Pancreas (tissue), 10 donors: ENCODE measurements around the gene NR5A2. TPM values are rescaled to one million over a fixed set of nuclear protein-coding genes. Genes with fewer than 3 reads are reported as not detected.
A peak's percentile ranks its signal among the peaks of the same experiment; 100 is the strongest.

Experiments used
- ATAC-seq, 4 donors: fragments of 200-7000 bp; cut with Tn5 transposase; one replicate each; pipeline versions ENCODE4 v1.8.0 to v1.9.1; 2020; ENCODE audit warnings: mild to moderate bottlenecking in 4 of 4, moderate library complexity in 4 of 4
- DNase-seq, 6 donors: peaks; one replicate each; pipeline ENCODE4 v3.0.0-alpha.2; 2020
- FAIRE-seq: peaks from 2 replicates; lab custom pipeline; 2012; peaks lifted over from hg19 to GRCh38; lab: Jason Lieb, UNC
- H3K27ac ChIP-seq, 4 donors: fragments of 200-600 bp; sonication (generic); 1 replicate in 3 of 4; 2 replicates in 1 of 4; pipeline versions ENCODE4 v1.5.0 to v1.8.0; 2020
- H3K27me3 ChIP-seq, 4 donors: fragments of 200-600 bp; one replicate each; pipeline ENCODE4 v1.8.0; 2021
- H3K36me3 ChIP-seq, 3 donors: fragments of 200-600 bp; sonication (generic) in 1 of 3; one replicate each; pipeline versions ENCODE4 v1.5.0 to v1.8.0; 2020 to 2021
- H3K4me1 ChIP-seq, 3 donors: fragments of 200-600 bp; one replicate each; pipeline ENCODE4 v1.8.0; 2021
- H3K4me3 ChIP-seq, 4 donors: fragments of 200-600 bp; sonication (generic) in 2 of 4; one replicate each; pipeline versions ENCODE4 v1.5.0 to v1.8.0; 2020 to 2021
- H3K9me3 ChIP-seq, 4 donors: fragments of 200-600 bp; one replicate each; pipeline ENCODE4 v1.8.0; 2021
- WGBS, 2 donors: extraction: QIAGEN DNeasy Blood & Tissue Kit; methylation state at CpG; one replicate each; pipeline ENCODE4 v1.1.7; 2013; 5-methylcytosine and 5-hydroxymethylcytosine counted together
- intact Hi-C, 3 donors: fragments of 100-400 bp; cut with DNase I; formaldehyde crosslinking; loops; one replicate each; pipeline versions ENCODE4 v1.11.1 to v1.14.2; 2022
- polyA plus RNA-seq, 2 donors: library from polyadenylated mRNA; stranded (reverse); fragments of 200-250 nt; gene quantifications; one replicate each; pipeline ENCODE4 v1.2.3, GENCODE V29; 2013
- total RNA-seq, 6 donors: library from RNA; stranded (reverse); fragmentation: NEBNext Ultra II Directional in 4 of 6; extraction: Animal tissue kit (Norgen Biotek cat#: 25700) in 4 of 6; gene quantifications; one replicate each; pipeline versions ENCODE4 v1.2.1 to v1.2.4, GENCODE V29; 2021 to 2023
- TF ChIP-seq, protein P1 (sequence below), 4 donors: fragments of 200-600 bp; sonication (generic) in 3 of 4; IDR thresholded peaks; one replicate each; pipeline versions ENCODE4 v1.5.0 to v1.8.0; 2021; ENCODE audit warnings: antibody characterized with exemption in 4 of 4
- donor health status: healthy with polysubstance abuse.
- donor health status: DM: no; HTN: no; CAD: no; lungs with moderate emphysema.
- donor health status: DM: no; HTN: no; CAD: no.
- donor health status: control.
- donor health status: control.
- donor health status: Bipolar disorder and iron deficiency.
- donor health status: DM: yes; HTN: yes; CAD: no.
- donor health status: DM: no; HTN: no; CAD: no.
- donor health status: DM: no; HTN: no; CAD: no.
- donor health status: DM: yes; HTN: yes; CAD: no.

Gene NR5A2
- total and polyA plus RNA-seq, 8 donors, result 28.3 to 114 (median 82.5) TPM

DNA sequence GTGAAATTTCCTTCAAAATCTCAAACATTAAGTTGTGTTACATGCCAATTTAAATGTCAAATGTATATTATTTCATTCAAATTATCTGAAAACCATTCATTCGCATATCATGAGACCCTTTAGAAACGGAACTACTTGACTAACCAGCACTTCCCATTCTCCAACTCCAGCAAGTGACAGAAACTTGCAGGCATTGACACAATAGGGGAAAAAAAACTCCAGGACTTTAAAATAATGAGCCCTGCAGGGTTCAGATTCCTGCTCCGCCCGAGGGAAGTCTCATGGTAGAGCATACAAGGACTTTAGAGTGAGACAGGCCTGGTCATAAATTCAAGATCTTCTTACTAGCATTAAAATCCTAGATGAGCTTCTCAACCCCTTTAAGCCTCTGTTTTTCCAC, 138.9 kb downstream of the NR5A2 start:
- Histone ChIP-seq H3K27me3 (no peaks in the 10 kb centered on the region), H3K36me3 (peaks cover 0 to 18% (median 0%) of the 10 kb centered on the region in 3 donors), H3K27ac (no peak overlapping the region), H3K4me1 (peaks cover 11 to 14% (median 14%) of the 10 kb centered on the region in 3 donors), H3K4me3 (no peak overlapping the region), H3K9me3 (no peaks in the 10 kb centered on the region)
- intact Hi-C loops, result no loop called here
- FAIRE-seq, result no peak
- no peak for ATAC-seq
- TF ChIP-seq, protein P1, sequence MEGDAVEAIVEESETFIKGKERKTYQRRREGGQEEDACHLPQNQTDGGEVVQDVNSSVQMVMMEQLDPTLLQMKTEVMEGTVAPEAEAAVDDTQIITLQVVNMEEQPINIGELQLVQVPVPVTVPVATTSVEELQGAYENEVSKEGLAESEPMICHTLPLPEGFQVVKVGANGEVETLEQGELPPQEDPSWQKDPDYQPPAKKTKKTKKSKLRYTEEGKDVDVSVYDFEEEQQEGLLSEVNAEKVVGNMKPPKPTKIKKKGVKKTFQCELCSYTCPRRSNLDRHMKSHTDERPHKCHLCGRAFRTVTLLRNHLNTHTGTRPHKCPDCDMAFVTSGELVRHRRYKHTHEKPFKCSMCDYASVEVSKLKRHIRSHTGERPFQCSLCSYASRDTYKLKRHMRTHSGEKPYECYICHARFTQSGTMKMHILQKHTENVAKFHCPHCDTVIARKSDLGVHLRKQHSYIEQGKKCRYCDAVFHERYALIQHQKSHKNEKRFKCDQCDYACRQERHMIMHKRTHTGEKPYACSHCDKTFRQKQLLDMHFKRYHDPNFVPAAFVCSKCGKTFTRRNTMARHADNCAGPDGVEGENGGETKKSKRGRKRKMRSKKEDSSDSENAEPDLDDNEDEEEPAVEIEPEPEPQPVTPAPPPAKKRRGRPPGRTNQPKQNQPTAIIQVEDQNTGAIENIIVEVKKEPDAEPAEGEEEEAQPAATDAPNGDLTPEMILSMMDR (IDR thresholded peaks at IDR 0.05), result no peak
- DNase-seq, result no peak
- 79 to 82% methylated on average over 4 of the region's 4 CpGs for WGBS, 2 donors

DNA sequence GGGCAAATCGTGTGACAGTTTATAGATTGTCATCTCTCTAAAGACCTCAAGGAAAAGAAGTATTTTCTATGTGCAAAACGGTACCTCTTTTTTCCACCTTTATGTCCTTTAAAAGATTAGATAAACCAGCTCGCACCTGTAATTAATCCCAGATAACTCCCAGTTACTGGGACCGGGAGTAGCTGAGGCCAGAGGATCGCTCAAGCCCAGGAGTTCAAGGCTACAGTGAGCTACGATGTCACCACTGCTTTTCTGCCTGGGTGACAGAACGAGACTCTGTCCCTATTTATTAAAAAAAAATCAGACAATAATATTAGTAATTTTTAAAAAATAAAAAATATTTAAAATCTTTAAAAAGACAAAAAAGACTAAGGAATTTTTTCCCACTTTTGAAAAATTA, 141.4 kb downstream of the NR5A2 start:
- no peak overlapping the region for H3K4me3 ChIP-seq
- peaks cover 0 to 16% (median 0%) of the 10 kb centered on the region in 3 donors for H3K36me3 ChIP-seq
- no peak overlapping the region for H3K27ac ChIP-seq
- no peaks in the 10 kb centered on the region for H3K9me3 ChIP-seq
- 30 to 35% methylated on average over 7 of the region's 7 CpGs for WGBS, 2 donors
- intact Hi-C loops, result no loop called here
- FAIRE-seq (no peak), ATAC-seq (peak in 2 of 4 donors; percentile 43 to 45), DNase-seq (no peak)
- peaks cover 11 to 14% (median 14%) of the 10 kb centered on the region in 3 donors for H3K4me1 ChIP-seq
- TF ChIP-seq, protein P1 (IDR thresholded peaks at IDR 0.05), result no peak
- no peaks in the 10 kb centered on the region for H3K27me3 ChIP-seq

DNA sequence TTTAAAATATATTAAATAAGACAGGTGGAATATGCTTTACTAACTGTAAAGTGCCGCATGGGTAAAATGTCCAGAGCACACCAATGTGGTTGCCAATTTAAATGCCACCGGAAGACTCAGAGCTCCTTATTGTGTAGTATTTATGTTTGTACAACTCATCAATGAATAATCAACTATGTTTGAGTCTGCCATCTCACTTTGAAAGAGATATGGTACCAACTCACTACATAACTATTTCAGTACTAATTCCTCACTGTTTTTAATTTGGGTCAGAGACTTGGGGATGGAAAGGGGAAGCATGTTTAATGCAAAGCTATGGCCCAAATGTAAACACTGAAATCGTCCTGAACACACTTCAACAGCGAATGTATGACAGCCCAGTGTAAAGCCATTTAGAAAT, 144.8 kb downstream of the NR5A2 start:
- Histone ChIP-seq H3K9me3 (no peaks in the 10 kb centered on the region), H3K4me3 (no peak overlapping the region), H3K4me1 (peaks cover 9 to 11% (median 10%) of the 10 kb centered on the region in 3 donors), H3K27ac (no peak overlapping the region), H3K36me3 (peaks cover 0 to 34% (median 12%) of the 10 kb centered on the region in 3 donors), H3K27me3 (no peaks in the 10 kb centered on the region)
- intact Hi-C loops, result no loop called here
- FAIRE-seq, result no peak
- DNase-seq, result no peak
- ATAC-seq, result no peak
- WGBS, 2 donors, result 50 to 57% methylated on average over 4 of the region's 4 CpGs
- TF ChIP-seq, protein P1 (IDR thresholded peaks at IDR 0.05), result no peak

DNA sequence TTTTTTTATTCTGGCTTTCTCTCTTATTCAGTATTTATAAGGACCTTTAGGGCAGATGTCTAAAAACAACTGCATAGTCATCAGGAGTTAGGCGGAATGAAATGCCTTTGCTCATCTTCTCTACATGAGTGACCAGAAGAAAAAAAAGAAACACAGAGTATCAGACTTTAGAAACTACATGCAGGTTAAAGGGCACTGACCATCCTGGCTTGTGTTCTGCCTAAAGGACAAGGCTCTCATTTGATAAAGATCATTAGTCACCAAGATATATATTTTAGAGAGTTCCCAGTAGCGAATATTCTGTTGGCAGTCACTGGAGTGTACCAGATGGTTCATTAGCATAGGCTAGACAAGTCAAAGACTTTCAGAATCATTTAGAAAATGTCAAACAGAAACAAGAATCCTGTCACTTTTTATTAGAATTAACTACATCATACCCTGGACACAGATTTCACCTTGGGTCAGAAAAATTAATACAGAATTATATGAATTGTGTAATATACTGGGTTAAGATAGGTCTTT, 145.6 kb downstream of the NR5A2 start:
- no peaks in the 10 kb centered on the region for H3K27me3 ChIP-seq
- no peak overlapping the region for H3K27ac ChIP-seq
- DNase-seq, result no peak
- H3K9me3 ChIP-seq, result no peaks in the 10 kb centered on the region
- H3K4me1 ChIP-seq, result peaks cover 7 to 9% (median 8%) of the 10 kb centered on the region in 3 donors
- WGBS, 2 donors, result 40 to 61% methylated on average over 2 of the region's 2 CpGs
- no peak for FAIRE-seq
- H3K4me3 ChIP-seq, result no peak overlapping the region
- intact Hi-C loops, result no loop called here
- H3K36me3 ChIP-seq, result peaks cover 0 to 34% (median 12%) of the 10 kb centered on the region in 3 donors
- TF ChIP-seq, protein P1 (IDR thresholded peaks at IDR 0.05), result no peak
- no peak for ATAC-seq

DNA sequence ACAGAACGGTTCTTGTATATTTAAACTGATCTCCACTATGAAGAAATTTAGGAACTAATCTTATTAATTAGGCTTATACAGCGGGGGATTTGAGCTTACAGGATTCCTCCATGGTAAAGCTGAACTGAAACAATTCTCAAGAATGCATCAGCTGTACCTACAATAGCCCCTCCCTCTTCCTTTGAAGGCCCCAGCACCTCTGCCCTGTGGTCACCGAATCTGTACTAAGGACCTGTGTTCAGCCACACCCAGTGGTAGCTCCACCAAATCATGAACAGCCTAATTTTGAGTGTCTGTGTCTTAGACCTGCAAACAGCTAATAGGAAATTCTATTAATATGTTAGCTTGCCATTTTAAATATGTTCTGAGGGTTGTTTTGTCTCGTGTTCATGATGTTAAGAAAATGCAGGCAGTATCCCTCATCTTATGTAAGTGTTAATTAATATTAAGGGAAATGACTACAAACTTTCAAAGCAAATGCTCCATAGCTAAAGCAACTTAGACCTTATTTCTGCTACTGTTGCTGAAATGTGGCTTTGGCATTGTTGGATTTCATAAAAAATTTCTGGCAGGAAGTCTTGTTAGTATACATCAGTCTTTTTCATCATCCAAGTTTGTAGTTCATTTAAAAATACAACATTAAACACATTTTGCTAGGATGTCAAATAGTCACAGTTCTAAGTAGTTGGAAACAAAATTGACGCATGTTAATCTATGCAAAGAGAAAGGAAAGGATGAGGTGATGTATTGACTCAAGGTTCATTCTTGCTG, 147.2 kb downstream of the NR5A2 start:
- peaks cover 0 to 5% (median 0%) of the 10 kb centered on the region in 3 donors for H3K4me1 ChIP-seq
- no peak overlapping the region for H3K4me3 ChIP-seq
- TF ChIP-seq, protein P1 (IDR thresholded peaks at IDR 0.05), result no peak
- H3K27ac ChIP-seq, result no peak overlapping the region
- peak in 1 of 4 donors; percentile 20 for ATAC-seq
- 87 to 95% methylated on average over 5 of the region's 5 CpGs for WGBS, 2 donors
- H3K36me3 ChIP-seq, result peaks cover 0 to 34% (median 12%) of the 10 kb centered on the region in 3 donors
- FAIRE-seq, result no peak
- no peaks in the 10 kb centered on the region for H3K27me3 ChIP-seq
- H3K9me3 ChIP-seq, result no peaks in the 10 kb centered on the region
- intact Hi-C loops, result no loop called here
- no peak for DNase-seq
